AG04449 (cell line): Measurements from ENCODE around the gene RPS27A.
"Not testable (repeated sequence)": the region's sequence is repeated elsewhere in the genome, so short reads cannot be mapped to it uniquely, and the experiment has no call there.

Experiments used
- CTCF ChIA-PET: fragments of 350-600 bp; formaldehyde crosslinking; extraction: SDS; loops from one replicate; lab custom pipeline; 2021; ENCODE audit warnings: antibody characterized with exemption; lab: Yijun Ruan, JAX
- POLR2A ChIA-PET: fragments of 400-600, 350-600 bp; formaldehyde crosslinking; extraction: SDS; loops from one replicate; lab custom pipeline; 2020; ENCODE audit warnings: antibody characterized with exemption, inconsistent platforms; lab: Yijun Ruan, JAX
- DNase-seq: peaks from one replicate; pipeline ENCODE4 v3.0.0-alpha.2; 2010; ENCODE audit warnings: low read depth, low spot score
- H3K4me3 ChIP-seq: 2 replicates; pipeline ENCODE4 v1.5.1; 2011; ENCODE audit warnings: low read depth, mild to moderate bottlenecking, control low read depth, low read length
- TF ChIP-seq, protein P1 (sequence below): IDR thresholded peaks from one replicate; pipeline ENCODE4 v1.5.1; 2011; ENCODE audit warnings: mild to moderate bottlenecking, moderate library complexity, low read length, control low read depth, inconsistent platforms; ENCODE audit not compliant: insufficient read depth; ENCODE audit errors: missing control alignments

Gene RPS27A

DNA sequence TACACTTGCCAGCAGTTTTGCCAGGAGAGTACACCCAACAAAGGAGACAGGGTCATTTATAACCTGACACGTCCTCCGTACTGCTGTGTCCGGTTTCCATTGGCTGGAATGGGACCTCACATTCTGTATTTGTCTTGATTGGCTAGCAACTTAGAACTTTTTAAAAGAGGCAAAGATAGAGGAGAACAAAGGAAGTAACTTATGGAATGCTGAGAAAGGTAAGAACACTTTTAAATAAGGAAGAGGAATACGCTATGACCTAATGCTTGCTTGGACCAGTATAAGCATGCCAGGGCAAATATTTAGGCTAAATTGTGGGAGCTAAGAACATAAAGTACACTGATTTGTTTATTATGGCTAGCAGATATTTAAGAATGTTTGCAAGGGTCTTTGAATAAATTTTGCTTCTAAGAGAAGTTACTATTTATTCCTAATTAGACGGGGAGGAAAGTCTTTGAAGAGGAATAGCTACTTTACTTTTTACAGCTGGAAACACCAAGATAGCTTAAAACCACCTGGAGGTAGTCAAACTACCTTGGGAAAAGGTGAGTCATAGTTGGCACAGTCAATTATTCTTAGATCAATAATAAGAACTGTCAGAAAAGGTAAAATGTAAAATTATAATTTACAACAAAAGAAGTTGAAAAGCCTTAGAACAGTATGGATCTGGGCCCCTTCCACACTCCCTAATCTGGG is 48.5 kb downstream of the RPS27A start:
- POLR2A ChIA-PET, DNase-seq, H3K4me3 ChIP-seq: not testable (repeated sequence)
- CTCF ChIA-PET, result interaction anchor here (1.5 kb wide), 1 partner anchor 10 kb away, joined by 4 read pairs; no protein-coding TSS in a partner anchor

DNA sequence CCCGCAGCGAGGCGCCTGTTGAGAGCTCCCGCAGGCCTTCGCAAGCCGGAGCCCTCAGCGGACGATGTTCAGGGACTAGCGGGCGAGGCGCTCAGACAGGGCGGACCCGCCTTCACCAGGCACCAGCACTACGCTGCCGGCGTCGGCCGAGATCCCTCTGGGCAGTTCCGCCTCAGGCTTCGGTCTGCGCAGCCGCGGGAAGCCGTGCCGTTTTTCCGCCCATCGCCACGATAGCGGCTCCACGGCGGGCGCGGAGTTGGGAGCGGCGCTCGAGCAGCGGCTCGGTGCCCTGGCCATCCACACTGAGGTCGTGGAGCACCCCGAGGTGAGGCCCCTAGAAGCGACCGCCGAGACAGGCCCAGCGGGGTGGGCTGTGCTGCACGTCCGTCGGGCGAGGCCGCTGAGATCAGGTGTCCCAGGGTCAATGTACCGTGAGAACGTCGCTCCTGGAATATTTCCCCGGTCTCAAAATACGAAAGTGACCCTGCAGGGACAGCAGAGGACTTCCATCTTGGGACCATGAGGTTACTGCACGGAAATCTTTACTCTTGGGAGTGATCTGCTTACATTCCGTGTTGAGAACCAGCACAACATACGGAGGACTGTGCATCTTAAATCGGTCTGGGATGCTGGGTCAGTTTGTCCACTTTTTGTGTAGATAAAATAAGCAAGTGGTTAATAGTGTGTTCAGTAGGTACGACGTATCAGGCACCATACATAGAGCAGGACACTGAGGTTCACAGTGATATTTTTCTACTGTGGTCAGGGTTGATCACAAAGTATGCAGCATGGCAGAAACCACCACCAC is 49.8 kb downstream of the RPS27A start:
- POLR2A ChIA-PET, result no interaction called here
- CTCF ChIA-PET, result interaction anchor here (1.0 kb wide), 1 partner anchor 153 kb away, joined by 3 read pairs; no protein-coding TSS in a partner anchor
- peak; percentile 29 for DNase-seq
- TF ChIP-seq, protein P1, sequence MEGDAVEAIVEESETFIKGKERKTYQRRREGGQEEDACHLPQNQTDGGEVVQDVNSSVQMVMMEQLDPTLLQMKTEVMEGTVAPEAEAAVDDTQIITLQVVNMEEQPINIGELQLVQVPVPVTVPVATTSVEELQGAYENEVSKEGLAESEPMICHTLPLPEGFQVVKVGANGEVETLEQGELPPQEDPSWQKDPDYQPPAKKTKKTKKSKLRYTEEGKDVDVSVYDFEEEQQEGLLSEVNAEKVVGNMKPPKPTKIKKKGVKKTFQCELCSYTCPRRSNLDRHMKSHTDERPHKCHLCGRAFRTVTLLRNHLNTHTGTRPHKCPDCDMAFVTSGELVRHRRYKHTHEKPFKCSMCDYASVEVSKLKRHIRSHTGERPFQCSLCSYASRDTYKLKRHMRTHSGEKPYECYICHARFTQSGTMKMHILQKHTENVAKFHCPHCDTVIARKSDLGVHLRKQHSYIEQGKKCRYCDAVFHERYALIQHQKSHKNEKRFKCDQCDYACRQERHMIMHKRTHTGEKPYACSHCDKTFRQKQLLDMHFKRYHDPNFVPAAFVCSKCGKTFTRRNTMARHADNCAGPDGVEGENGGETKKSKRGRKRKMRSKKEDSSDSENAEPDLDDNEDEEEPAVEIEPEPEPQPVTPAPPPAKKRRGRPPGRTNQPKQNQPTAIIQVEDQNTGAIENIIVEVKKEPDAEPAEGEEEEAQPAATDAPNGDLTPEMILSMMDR, result no peak
- peak overlapping the region; percentile 78 for H3K4me3 ChIP-seq

DNA sequence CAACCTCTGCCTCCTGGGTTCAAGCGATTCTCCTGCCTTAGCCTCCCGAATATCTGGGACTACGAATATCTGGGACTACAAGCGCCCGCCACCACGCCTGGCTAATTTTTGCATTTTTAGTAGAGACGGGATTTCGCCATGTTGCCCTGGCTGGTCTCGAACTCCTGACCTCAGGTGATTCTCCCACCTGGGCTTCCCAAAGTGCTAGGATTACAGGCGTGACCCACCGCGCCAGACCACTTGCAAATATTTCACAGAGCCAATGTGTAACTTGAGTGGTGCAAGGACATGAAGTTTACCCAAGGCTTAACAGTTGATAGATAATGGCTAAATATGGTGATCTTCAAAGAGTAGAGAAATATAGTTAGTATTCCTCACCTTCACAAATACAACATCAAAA is 50.6 kb downstream of the RPS27A start:
- TF ChIP-seq, protein P1, result no peak
- ChIA-PET CTCF (no interaction called here), POLR2A (no interaction called here)
- no peak overlapping the region for H3K4me3 ChIP-seq
- DNase-seq, result no peak
